Mesendoderm (in vitro differentiated cells): ENCODE measurements around the gene KIF7.
A peak's percentile ranks its signal among the peaks of the same experiment; 100 is the strongest.
"Not testable (repeated sequence)": the region's sequence is repeated elsewhere in the genome, so short reads cannot be mapped to it uniquely, and the experiment has no call there.

Experiments
- DNase-seq: peaks from one replicate; pipeline ENCODE4 v3.0.0; 2013
- H2AK5ac ChIP-seq: 2 replicates; pipeline ENCODE4 v1.6.1; 2013; ENCODE audit warnings: low read length, inconsistent platforms
- H2BK120ac ChIP-seq: 2 replicates; pipeline ENCODE4 v1.6.1; 2013; ENCODE audit warnings: low read depth, mild to moderate bottlenecking, low read length, moderate library complexity, mixed read lengths
- H2BK15ac ChIP-seq: replicated peaks from 2 replicates; pipeline ENCODE4 v1.6.1; 2013; ENCODE audit warnings: low read depth, mild to moderate bottlenecking, moderate library complexity
- H2BK5ac ChIP-seq: 2 replicates; pipeline ENCODE4 v1.6.1; 2013; ENCODE audit warnings: low read length, inconsistent platforms
- H3K18ac ChIP-seq: 2 replicates; pipeline ENCODE4 v1.6.1; 2013; ENCODE audit warnings: mild to moderate bottlenecking, low read length, mixed read lengths
- H3K23ac ChIP-seq: one replicate; pipeline ENCODE4 v1.6.1; 2013; ENCODE audit warnings: low read length
- H3K27ac ChIP-seq: 2 replicates; pipeline ENCODE4 v1.5.1; 2013; ENCODE audit warnings: low read depth, mild to moderate bottlenecking, inconsistent platforms, low read length, moderate library complexity
- H3K27me3 ChIP-seq: 2 replicates; pipeline ENCODE4 v1.6.1; 2013; ENCODE audit warnings: low read length, control low read depth, mild to moderate bottlenecking, inconsistent platforms; ENCODE audit not compliant: insufficient read depth, poor library complexity
- H3K36me3 ChIP-seq: 2 replicates; pipeline ENCODE4 v1.6.1; 2013; ENCODE audit warnings: low read length, inconsistent platforms; ENCODE audit not compliant: control insufficient read depth, insufficient read depth
- H3K4ac ChIP-seq: one replicate; pipeline ENCODE4 v1.6.1; 2013; ENCODE audit warnings: low read depth, mild to moderate bottlenecking, low read length, moderate library complexity
- H3K4me1 ChIP-seq: 2 replicates; pipeline ENCODE4 v1.6.1; 2013; ENCODE audit warnings: low read depth, low read length, inconsistent platforms; ENCODE audit not compliant: control insufficient read depth
- H3K4me2 ChIP-seq: 2 replicates; pipeline ENCODE4 v1.6.1; 2013; ENCODE audit warnings: low read length
- H3K4me3 ChIP-seq: 2 replicates; pipeline ENCODE4 v1.5.1; 2013; ENCODE audit warnings: mild to moderate bottlenecking, low read length
- H3K56ac ChIP-seq: one replicate; pipeline ENCODE4 v1.6.1; 2013; ENCODE audit warnings: low read length
- H3K79me1 ChIP-seq: 2 replicates; pipeline ENCODE4 v1.6.1; 2013; ENCODE audit warnings: low read length, inconsistent platforms
- H3K79me2 ChIP-seq: 2 replicates; pipeline ENCODE4 v1.6.1; 2013; ENCODE audit warnings: mild to moderate bottlenecking, low read length; ENCODE audit not compliant: control insufficient read depth, insufficient read depth
- H3K9ac ChIP-seq: 2 replicates; pipeline ENCODE4 v1.6.1; 2013; ENCODE audit warnings: low read length, inconsistent platforms
- H4K5ac ChIP-seq: one replicate; pipeline ENCODE4 v1.6.1; 2013; ENCODE audit warnings: low read length
- H4K8ac ChIP-seq: one replicate; pipeline ENCODE4 v1.6.1; 2013; ENCODE audit warnings: low read depth, mild to moderate bottlenecking, control low read depth, low read length, moderate library complexity
- WGBS: extraction: QIAGEN DNeasy Blood & Tissue Kit; methylation state at CpG from one replicate; pipeline ENCODE4 v1.1.7; 2013; ENCODE audit warnings: low lambda C conversion rate, missing lambda C conversion rate; ENCODE audit not compliant: insufficient coverage; ENCODE audit errors: extremely low coverage; 5-methylcytosine and 5-hydroxymethylcytosine counted together

KIF7 gene

GRCh38 chr15:89587955-89588354 lies 67.3 kb downstream of the KIF7 start:
- H3K18ac ChIP-seq, result no peak overlapping the region
- H2AK5ac ChIP-seq, result no peak overlapping the region
- H3K9ac ChIP-seq, result no peak overlapping the region
- H3K27ac ChIP-seq, result peak overlapping the region; percentile 24
- no peak overlapping the region for H3K4me2 ChIP-seq
- H3K79me2 ChIP-seq, result peaks cover 9% of the 10 kb centered on the region
- no peak overlapping the region for H2BK5ac ChIP-seq
- no peaks in the 10 kb centered on the region for H3K27me3 ChIP-seq
- H3K56ac ChIP-seq, result no peak overlapping the region
- peak; percentile 24 for DNase-seq
- no CpG with 5 or more reads among the region's 4 CpGs for WGBS
- peaks cover 33% of the 10 kb centered on the region for H3K36me3 ChIP-seq
- no peak overlapping the region for H4K8ac ChIP-seq
- H3K4ac ChIP-seq, result no peak overlapping the region
- H2BK15ac ChIP-seq, result no peak overlapping the region
- H4K5ac ChIP-seq, result no peak overlapping the region
- no peaks in the 10 kb centered on the region for H3K4me1 ChIP-seq
- H3K79me1 ChIP-seq, result peaks cover 25% of the 10 kb centered on the region
- H3K23ac ChIP-seq, result no peak overlapping the region
- no peak overlapping the region for H3K4me3 ChIP-seq
- no peak overlapping the region for H2BK120ac ChIP-seq

GRCh38 chr15:89586651-89587050 lies 68.6 kb downstream of the KIF7 start:
- no peak for DNase-seq
- H3K56ac ChIP-seq, result no peak overlapping the region
- no peaks in the 10 kb centered on the region for H3K27me3 ChIP-seq
- H2BK120ac ChIP-seq, result no peak overlapping the region
- H3K79me1 ChIP-seq, result peaks cover 29% of the 10 kb centered on the region
- H3K36me3 ChIP-seq, result peaks cover 35% of the 10 kb centered on the region
- no peak overlapping the region for H3K27ac ChIP-seq
- no peak overlapping the region for H2BK15ac ChIP-seq
- H2BK5ac ChIP-seq, result no peak overlapping the region
- H2AK5ac ChIP-seq, result no peak overlapping the region
- H3K4me1 ChIP-seq, result no peaks in the 10 kb centered on the region
- H4K5ac ChIP-seq, result no peak overlapping the region
- peaks cover 14% of the 10 kb centered on the region for H3K79me2 ChIP-seq
- H3K9ac ChIP-seq, result no peak overlapping the region
- no peak overlapping the region for H3K4me3 ChIP-seq
- no peak overlapping the region for H3K4ac ChIP-seq
- no peak overlapping the region for H4K8ac ChIP-seq
- WGBS, result no CpG with 5 or more reads among the region's 2 CpGs
- H3K23ac ChIP-seq, result no peak overlapping the region
- H3K4me2 ChIP-seq, result no peak overlapping the region
- H3K18ac ChIP-seq, result no peak overlapping the region

- not testable (repeated sequence) for H2BK120ac ChIP-seq, H3K4me3 ChIP-seq, H3K18ac ChIP-seq, H3K36me3 ChIP-seq, H2AK5ac ChIP-seq, H2BK15ac ChIP-seq, H4K5ac ChIP-seq, H3K4me1 ChIP-seq, H3K9ac ChIP-seq, H3K56ac ChIP-seq, H3K4ac ChIP-seq, H3K4me2 ChIP-seq, DNase-seq, H4K8ac ChIP-seq, H3K27ac ChIP-seq, H3K23ac ChIP-seq, H2BK5ac ChIP-seq, H3K27me3 ChIP-seq
- no CpG with 5 or more reads among the region's 2 CpGs for WGBS
- Histone ChIP-seq H3K79me2 (peaks cover 62% of the 10 kb centered on the region), H3K79me1 (peaks cover 18% of the 10 kb centered on the region)
These were observed 74.5 kb downstream of the KIF7 start for GRCh38 chr15:89580747-89581146.

GRCh38 chr15:89578146-89578545 lies 77.1 kb downstream of the KIF7 start:
- no peak for DNase-seq
- Histone ChIP-seq H3K4ac (no peak overlapping the region), H2BK15ac (no peak overlapping the region), H3K4me2 (peak overlapping the region; percentile 97), H3K36me3 (peaks cover 2% of the 10 kb centered on the region), H3K79me1 (peaks cover 12% of the 10 kb centered on the region), H3K18ac (no peak overlapping the region), H2AK5ac (no peak overlapping the region), H3K27me3 (no peaks in the 10 kb centered on the region), H3K56ac (peak overlapping the region; percentile 49), H4K8ac (no peak overlapping the region), H3K27ac (no peak overlapping the region), H3K79me2 (peaks cover 60% of the 10 kb centered on the region), H3K23ac (no peak overlapping the region), H2BK120ac (no peak overlapping the region), H3K4me1 (peaks cover 4% of the 10 kb centered on the region), H3K4me3 (peak overlapping the region; percentile 53), H3K9ac (peak overlapping the region; percentile 62), H4K5ac (no peak overlapping the region), H2BK5ac (no peak overlapping the region)
- no CpG with 5 or more reads among the region's 2 CpGs for WGBS
